DND-41 (cell line): ENCODE results near the gene CLASP1.

Source experiments
- EZH2 ChIP-seq: IDR thresholded peaks from 3 replicates; pipeline ENCODE4 v1.6.1; 2012; ENCODE audit warnings: borderline replicate concordance, low read depth, mild to moderate bottlenecking, moderate library complexity, low read length, inconsistent platforms; ENCODE audit not compliant: severe bottlenecking
- TF ChIP-seq, protein P1 (sequence below): IDR thresholded peaks from 2 replicates; pipeline ENCODE4 v1.5.1; 2012; ENCODE audit warnings: borderline replicate concordance, low read length, moderate library complexity, mild to moderate bottlenecking; ENCODE audit not compliant: poor library complexity, severe bottlenecking; ENCODE audit errors: extremely low read depth

DNA sequence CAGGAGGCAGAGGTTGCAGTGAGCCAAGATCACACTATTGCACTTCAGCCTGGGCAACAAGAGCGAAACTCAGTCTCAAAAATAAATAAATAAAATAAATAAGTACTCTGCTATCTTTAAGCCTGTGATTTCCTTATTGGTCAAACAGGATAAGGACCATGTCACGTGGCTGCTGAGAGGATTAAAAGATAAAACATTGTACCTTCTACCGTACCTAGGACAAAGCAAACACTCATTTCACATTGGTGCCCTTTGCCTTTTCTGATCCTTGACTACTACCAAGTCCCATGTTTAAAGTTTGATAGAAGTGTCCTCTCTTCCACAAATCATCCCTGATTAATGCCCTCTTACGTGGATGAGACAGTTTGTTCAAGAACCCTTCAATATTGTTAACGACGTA lies 244.0 kb downstream of the CLASP1 start:
- TF ChIP-seq, protein P1, sequence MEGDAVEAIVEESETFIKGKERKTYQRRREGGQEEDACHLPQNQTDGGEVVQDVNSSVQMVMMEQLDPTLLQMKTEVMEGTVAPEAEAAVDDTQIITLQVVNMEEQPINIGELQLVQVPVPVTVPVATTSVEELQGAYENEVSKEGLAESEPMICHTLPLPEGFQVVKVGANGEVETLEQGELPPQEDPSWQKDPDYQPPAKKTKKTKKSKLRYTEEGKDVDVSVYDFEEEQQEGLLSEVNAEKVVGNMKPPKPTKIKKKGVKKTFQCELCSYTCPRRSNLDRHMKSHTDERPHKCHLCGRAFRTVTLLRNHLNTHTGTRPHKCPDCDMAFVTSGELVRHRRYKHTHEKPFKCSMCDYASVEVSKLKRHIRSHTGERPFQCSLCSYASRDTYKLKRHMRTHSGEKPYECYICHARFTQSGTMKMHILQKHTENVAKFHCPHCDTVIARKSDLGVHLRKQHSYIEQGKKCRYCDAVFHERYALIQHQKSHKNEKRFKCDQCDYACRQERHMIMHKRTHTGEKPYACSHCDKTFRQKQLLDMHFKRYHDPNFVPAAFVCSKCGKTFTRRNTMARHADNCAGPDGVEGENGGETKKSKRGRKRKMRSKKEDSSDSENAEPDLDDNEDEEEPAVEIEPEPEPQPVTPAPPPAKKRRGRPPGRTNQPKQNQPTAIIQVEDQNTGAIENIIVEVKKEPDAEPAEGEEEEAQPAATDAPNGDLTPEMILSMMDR, result no peak
- TF ChIP-seq EZH2, result no peak
